ENCODE results near the gene HES6. TPM values are rescaled to one million over a fixed set of nuclear protein-coding genes. Genes with fewer than 3 reads are reported as not detected.

The HES6 gene
- total RNA-seq, 2 experiments from 2014 or later, result 5.2 to 5.6 TPM

DNA sequence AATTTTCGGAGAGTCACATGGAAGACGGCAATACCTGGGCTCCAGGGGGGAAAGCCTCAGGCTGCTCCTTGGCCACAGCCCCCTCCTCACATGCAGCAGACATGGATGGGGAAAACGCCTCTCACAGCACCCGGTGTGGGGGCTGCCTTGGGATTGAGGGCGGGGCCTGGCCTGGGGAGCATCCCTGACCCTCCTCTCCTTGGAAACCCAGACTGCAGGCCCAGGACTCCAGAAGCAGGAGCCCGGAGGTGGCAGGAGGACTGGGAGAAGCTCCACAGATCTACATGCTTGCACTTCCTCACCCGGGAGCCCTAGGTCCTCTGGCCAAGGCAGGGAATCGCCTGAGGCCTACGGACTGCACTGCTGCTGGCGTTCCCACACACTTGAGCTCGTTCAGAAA lies 12.1 kb upstream of the HES6 start:
- Mint-ChIP-seq H3K27ac (no peak overlapping the region), H3K9me3 (no peaks in the 10 kb centered on the region), H3K4me1 (ENCODE audit: low read depth) (no peaks in the 10 kb centered on the region), H3K36me3 (ENCODE audit: low read depth) (peaks cover 20% of the 10 kb centered on the region), H3K4me3 (no peak overlapping the region), H3K27me3 (no peaks in the 10 kb centered on the region)
- ChIA-PET CTCF (no interaction called here), POLR2A (interaction anchor here (0.7 kb wide), 1 partner anchor 22 kb away, joined by 3 read pairs; no protein-coding TSS in a partner anchor)
- ATAC-seq (no peak), DNase-seq (no peak)
- TF ChIP-seq CTCF (IDR thresholded peaks at IDR 0.05), result no peak
- intact Hi-C loops (cut with micrococcal nuclease), result no loop called here

- no peaks in the 10 kb centered on the region for H3K4me1 Mint-ChIP-seq (ENCODE audit: low read depth)
- H3K27ac Mint-ChIP-seq, result no peak overlapping the region
- H3K4me3 Mint-ChIP-seq, result no peak overlapping the region
- peaks cover 22% of the 10 kb centered on the region for H3K36me3 Mint-ChIP-seq (ENCODE audit: low read depth)
- no peak for DNase-seq
- intact Hi-C loops (cut with micrococcal nuclease), result no loop called here
- TF ChIP-seq CTCF (IDR thresholded peaks at IDR 0.05), result no peak
- no peak for ATAC-seq
- POLR2A ChIA-PET, result no interaction called here
- no peaks in the 10 kb centered on the region for H3K27me3 Mint-ChIP-seq
- H3K9me3 Mint-ChIP-seq, result no peaks in the 10 kb centered on the region
- CTCF ChIA-PET, result no interaction called here
These were observed 11.5 kb upstream of the HES6 start for GRCh38 chr2:238251331-238251730.

DNA sequence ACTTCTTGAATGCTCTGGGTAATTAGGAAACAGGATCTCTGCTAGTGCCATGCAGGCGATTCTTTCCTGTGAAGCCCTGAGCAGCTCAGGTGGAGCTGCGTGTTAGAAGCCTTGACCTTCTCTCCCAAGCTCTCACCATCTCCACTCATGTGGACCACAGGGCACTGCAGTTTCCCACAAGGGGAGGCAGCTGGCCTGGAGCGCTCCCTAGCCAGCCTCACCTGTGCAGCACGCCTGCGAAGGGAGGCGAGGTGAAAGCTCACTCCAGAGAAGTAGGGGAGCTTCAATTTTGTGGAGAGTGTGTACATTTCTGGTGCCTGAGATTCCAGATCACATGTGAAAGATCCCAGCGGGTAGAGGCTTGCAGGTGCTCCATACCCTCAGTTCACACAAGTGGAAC lies 11.1 kb upstream of the HES6 start:
- TF ChIP-seq CTCF (IDR thresholded peaks at IDR 0.05), result no peak
- H3K27me3 Mint-ChIP-seq, result no peaks in the 10 kb centered on the region
- ChIA-PET POLR2A (no interaction called here), CTCF (no interaction called here)
- H3K9me3 Mint-ChIP-seq, result no peaks in the 10 kb centered on the region
- no peak overlapping the region for H3K4me3 Mint-ChIP-seq
- DNase-seq (no peak), ATAC-seq (no peak)
- no peaks in the 10 kb centered on the region for H3K4me1 Mint-ChIP-seq (ENCODE audit: low read depth)
- no peak overlapping the region for H3K27ac Mint-ChIP-seq
- peaks cover 22% of the 10 kb centered on the region for H3K36me3 Mint-ChIP-seq (ENCODE audit: low read depth)
- intact Hi-C loops (cut with micrococcal nuclease), result no loop called here

DNA sequence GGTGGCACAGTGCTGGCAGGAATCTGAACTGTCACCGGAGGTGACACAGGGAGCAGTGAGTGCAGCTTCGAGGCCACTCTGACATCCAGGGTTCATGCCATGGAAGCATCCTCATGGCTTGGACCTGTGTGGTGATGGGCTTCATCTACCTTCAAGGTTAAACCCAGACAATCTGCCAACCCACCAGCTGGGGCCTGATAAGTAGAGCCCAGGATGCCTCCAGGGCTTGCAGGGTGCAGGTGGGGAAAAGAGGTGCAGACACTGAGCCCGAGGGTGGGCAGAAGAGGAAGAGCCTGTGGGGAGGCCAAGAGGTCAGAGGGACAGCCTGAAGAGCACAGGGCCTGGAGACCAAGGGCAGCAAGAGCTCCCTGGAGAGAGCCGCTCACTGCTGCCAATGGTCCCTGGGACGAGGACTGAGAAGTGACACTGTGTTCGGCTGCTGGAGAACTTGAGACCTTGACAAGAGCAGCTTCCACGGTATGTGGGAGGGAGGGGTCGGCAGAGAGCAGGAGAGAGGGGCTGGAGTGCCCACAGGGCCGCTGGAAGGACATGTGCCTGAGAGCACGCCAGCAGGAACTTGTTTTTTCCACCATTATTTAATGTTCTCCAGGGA lies 8.1 kb upstream of the HES6 start:
- H3K4me3 Mint-ChIP-seq, result no peak overlapping the region
- ATAC-seq (no peak), DNase-seq (no peak)
- H3K27me3 Mint-ChIP-seq, result no peaks in the 10 kb centered on the region
- intact Hi-C loops (cut with micrococcal nuclease), result no loop called here
- no peaks in the 10 kb centered on the region for H3K9me3 Mint-ChIP-seq
- no peaks in the 10 kb centered on the region for H3K4me1 Mint-ChIP-seq (ENCODE audit: low read depth)
- no peak for TF ChIP-seq CTCF (IDR thresholded peaks at IDR 0.05)
- H3K36me3 Mint-ChIP-seq (ENCODE audit: low read depth), result peaks cover 30% of the 10 kb centered on the region
- ChIA-PET CTCF (interaction anchor here (3.1 kb wide), 1 partner anchor 16 kb away, joined by 16 read pairs; no protein-coding TSS in a partner anchor), POLR2A (interaction anchor here (0.6 kb wide), 1 partner anchor 12 kb away, joined by 3 read pairs; no protein-coding TSS in a partner anchor)
- no peak overlapping the region for H3K27ac Mint-ChIP-seq

GRCh38 chr2:238247002-238247822 lies 7.4 kb upstream of the HES6 start:
- no peak for TF ChIP-seq CTCF (IDR thresholded peaks at IDR 0.05)
- DNase-seq, result no peak
- ATAC-seq, result no peak
- ChIA-PET POLR2A (interaction anchor here (0.6 kb wide), 2 partner anchors 10 to 12 kb away, joined by 3 read pairs; no protein-coding TSS in a partner anchor), CTCF (interaction anchor here (3.1 kb wide), 1 partner anchor 16 kb away, joined by 16 read pairs; no protein-coding TSS in a partner anchor)
- Mint-ChIP-seq H3K9me3 (no peaks in the 10 kb centered on the region), H3K36me3 (ENCODE audit: low read depth) (peaks cover 29% of the 10 kb centered on the region), H3K27ac (no peak overlapping the region), H3K4me3 (no peak overlapping the region), H3K4me1 (ENCODE audit: low read depth) (no peaks in the 10 kb centered on the region), H3K27me3 (no peaks in the 10 kb centered on the region)
- intact Hi-C loops (cut with micrococcal nuclease), result no loop called here
